GM18526 (cell line): ENCODE measurements around the gene AGBL4.

Source experiments
- POLR2A ChIP-seq: IDR thresholded peaks from 3 replicates; pipeline ENCODE4 v1.6.1; 2011; ENCODE audit not compliant: insufficient read length; ENCODE audit errors: extremely low read depth

Gene AGBL4

DNA sequence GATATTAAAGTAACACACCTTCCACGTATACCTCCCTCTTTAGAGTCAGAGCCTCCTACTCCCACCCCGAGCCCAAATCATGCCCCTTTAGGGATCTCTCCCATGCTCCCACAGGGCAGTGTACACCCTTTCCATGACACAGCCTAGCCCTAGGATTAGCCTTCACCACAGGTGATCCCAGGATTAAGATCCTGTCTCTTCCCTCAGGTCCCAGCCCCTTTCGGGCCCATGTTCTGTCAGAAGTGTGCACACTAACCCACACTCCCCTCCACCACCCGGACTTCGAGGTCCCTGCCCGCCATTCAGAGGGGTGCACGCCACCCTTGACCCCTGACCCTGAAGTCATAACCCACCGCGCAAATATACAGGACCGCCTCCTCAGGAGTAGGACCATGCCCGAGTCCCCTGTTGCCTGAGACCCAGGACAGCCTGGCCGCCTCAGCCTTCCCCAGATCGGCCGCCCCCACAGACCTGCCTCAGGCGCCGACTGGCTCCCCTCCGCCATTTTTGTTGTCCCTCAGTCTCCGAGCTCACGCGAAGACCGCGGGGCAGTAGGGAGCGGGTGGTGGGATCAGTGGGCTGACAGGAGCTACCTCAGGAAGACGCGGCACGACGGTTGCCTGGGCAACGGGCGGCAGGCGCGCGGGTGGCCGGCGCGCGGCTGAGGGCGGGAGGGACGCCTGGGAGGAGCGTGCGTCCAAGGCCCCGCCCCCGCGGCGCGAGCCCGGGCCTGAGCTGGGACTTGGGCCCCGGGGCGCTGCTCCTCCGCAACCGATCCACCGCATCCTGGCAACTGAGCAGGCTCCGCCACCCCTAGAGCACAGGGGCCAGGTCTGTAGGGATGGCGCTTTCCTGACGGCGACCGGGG lies at the start of gene AGBL4:
Gene AGBL4, minus strand, starts transcription at position 663 of the 868 bp plus-strand sequence.
- TF ChIP-seq POLR2A = no peak

DNA sequence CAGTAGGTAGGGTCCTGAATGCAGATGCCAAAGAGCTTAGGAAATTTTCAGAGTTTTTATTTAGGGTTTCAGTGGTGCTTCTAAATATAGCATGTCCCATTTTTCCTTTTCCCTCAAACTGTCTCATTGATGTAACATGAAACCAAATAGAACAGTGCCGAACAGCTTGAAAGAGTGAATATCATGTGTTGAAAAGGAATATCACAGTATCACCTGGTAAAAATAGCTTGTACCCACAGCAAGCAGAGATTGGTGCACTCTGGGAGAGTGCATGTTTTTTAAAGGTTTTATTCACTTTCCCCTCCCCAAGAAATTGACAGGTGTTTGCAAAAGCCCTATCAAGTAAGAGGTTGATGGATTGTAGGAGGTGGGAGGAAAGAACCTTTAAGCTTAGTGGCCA lies 43.1 kb upstream of the AGBL4 start:
- TF ChIP-seq POLR2A = no peak

DNA sequence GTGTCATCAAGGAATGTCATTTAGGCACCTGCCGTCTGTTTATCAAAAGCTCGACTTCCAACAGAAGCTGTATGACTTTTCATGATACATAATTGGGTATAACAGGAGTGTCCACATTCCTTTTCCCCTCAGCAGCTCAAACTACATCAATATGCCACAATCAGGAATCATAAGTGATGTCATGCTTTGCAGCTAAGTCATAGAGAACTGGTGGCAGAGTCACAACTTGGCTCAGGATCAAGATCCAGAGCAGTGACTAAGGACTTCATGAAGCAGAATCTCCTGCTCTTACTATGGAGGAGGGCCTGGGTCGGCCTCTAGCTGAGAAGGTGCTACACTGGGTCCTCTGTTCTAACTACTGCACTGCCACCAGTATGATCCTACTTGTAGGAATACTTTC lies 36.5 kb upstream of the AGBL4 start:
- no peak for TF ChIP-seq POLR2A

DNA sequence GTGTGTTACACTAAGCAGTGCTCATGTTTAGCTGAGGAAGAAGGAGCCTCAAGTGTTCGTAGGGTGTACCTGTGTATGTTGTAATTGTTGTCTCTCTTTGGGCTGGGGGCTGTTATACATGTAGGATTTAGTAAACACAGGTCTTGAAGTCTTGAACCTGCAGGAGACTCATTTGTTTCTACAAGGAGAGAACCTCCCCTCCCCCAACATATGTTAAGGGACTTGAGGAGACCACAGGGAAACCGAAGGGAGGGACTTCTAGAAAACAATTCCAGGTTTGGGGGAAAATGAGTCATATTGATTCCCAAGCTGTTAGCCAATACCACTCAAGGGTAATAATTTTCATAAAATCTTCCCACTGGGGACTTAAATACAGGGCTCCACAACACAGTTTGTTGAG lies 25.0 kb upstream of the AGBL4 start:
- no peak for TF ChIP-seq POLR2A

DNA sequence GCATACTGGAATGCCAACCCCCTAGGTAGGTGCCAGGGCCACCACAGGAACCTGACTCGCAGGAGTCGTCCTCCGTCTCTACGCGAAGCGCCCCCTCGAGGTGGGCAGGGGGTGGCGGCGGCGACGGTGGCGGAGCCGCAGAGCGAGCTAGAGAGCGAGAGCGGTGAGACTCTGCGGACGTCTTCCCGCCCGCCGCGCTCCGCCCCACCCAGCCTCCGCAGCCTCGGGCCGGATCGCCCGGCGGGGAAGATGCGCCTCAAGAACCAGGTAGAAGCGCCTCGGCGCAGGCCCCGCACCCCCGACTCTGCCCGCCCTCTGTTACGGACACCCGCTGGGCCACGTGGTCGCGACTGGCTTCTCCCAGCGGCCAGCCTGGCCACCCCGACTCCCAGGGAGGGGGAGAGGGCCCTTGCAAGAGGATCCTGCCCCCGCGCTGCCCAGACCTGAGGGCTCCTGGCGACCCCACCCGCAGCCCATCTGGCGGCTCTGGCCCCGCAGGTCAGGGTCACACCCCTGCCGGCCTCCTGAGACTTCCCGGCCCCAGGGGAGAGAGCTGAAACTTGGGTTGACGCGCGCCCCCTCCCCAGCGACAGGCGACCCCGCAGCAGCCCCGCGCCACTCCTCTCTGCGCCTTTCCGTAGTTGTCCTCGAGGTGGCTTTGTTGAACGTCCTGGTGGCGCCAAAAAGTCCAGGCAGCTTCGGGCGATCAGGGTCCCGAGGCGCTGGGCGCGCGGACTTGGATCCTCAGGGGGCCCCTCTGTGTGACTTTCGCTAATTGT lies 24.4 kb upstream of the AGBL4 start:
- no peak for TF ChIP-seq POLR2A

DNA sequence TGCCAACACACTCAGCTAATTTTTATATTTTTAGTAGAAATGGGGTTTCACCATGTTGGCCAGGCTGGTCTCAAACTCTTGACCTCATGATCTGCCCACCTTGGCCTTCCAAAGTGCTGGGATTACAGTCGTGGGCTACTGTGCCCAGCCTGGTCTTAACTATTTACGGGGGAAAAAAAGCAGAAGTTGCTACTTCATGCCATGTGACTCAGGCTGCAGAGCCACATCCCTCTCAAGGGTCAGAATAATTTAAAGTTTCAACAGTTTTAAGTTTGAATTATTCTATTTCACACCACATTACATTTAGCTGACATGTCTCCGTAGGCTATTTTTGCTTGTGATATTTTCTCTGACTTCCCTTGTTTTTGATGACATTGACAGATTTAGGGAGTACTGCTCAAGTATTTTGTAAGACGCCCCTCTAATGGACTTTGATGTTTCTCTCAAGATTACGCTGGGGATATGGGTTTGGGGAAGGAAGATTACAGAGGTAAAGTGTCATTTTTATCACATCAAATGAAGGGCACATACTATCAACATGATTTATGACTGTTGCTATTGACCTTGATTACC lies 14.6 kb upstream of the AGBL4 start:
- no peak for TF ChIP-seq POLR2A

DNA sequence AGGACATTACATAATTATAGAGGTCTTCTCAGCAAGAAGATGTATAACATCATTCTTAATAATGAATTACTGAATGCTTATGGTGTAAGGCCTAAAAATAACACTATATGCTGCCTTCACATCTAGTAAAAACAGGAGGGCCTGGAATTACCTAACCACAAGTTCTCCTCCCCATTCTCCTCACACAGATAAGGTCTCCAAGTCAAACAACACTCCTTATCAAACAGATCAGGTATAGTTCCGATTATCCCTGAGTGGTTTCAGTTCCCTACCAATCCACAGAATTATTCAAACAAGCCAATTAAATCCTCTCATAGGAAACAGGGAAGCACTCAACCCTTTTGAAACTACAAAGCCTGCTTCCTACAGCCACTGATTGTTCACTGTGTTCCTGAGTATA lies 4.0 kb upstream of the AGBL4 start:
- TF ChIP-seq POLR2A = no peak

DNA sequence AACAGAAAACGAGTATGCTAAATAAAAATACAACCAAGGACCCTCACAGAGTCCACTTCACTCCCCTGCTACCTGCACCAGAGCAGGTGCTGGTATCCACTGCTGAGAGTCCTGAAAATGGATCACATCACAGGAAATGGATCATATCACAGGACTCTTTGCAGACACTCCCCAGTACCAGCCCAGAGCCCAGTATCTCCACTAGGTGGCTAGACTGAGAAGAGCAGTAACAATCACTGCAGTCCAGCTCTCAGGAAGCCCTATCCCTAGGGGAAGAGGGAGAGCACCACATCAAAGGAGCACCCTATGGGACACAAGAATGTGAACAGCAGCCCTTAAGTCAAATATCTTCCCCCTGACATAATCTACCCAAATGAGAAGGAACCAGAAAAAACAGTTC lies 28.0 kb downstream of the AGBL4 start:
- no peak for TF ChIP-seq POLR2A

DNA sequence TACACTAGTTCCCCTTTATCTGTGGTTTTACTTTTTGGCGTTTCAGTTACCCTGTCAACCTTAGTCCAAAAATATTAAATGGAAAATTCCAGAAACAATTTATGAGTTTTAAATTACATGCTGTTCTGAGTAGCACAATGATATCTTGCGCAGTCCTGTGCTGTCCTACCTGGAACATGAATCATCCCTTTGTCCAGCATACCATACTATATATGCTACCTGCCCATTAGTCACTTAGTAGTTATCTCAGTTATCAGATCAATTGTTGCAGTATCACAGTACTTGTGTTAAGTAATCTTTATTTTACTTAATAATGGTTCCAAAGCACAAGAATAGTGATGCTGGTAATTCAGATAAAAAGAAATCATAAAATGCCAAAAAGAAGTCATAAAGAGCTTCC lies 52.7 kb downstream of the AGBL4 start:
- no peak for TF ChIP-seq POLR2A

DNA sequence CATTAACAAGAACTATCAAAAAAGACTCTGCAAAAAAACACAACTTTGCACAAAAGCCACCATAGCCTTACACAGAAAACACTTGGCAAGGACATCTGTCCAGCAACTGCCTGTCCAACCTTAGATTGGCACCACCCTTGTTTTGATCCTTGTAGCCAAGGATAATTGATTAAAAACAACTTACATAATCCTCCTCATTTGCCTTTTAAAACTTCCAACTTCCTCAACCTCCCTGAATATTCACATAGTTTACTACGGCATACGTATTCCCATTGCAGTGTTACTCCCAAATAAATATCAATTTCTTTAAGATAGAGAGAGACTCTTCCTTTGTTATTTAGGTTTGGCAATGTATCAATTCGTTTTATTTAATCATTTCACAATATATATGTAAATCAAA lies 72.4 kb downstream of the AGBL4 start:
- no peak for TF ChIP-seq POLR2A

DNA sequence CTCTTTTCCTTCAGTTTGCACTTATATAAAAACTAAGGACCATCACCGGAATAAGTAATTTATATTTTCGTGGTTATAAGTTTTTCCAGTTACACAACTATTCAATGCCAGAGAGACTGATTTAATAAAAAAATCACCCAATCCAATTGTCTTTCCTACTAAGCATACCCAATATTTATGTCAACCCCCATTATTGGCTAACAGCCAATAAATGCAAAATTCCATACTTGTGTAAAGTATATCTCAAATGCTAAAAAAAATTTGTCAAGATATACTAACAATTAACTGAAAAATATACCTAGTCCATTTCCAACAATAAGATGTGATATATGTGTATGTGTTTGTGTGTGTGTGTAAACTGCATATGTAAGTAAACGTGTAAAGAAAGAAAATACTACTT lies 117.4 kb downstream of the AGBL4 start:
- TF ChIP-seq POLR2A = no peak

DNA sequence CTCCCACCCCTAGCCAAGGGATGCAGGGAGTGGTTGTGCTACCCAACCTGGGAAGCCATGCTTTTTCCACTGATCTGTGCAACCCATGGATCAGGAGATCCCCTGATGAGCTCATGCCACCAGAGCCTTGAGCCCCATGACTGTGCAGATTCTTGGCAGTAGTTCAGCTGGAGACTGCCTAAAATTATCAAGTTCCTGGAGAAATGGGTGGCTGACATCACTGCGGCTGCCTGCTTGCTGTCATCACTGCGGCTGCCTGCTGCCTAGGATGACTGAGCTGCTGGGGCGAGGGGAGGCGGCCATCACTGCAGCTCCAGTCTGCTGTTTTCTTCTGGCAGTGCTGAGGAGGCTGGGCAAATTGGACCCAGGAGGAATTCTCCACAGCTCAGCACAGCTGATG lies 159.2 kb downstream of the AGBL4 start:
- no peak for TF ChIP-seq POLR2A

DNA sequence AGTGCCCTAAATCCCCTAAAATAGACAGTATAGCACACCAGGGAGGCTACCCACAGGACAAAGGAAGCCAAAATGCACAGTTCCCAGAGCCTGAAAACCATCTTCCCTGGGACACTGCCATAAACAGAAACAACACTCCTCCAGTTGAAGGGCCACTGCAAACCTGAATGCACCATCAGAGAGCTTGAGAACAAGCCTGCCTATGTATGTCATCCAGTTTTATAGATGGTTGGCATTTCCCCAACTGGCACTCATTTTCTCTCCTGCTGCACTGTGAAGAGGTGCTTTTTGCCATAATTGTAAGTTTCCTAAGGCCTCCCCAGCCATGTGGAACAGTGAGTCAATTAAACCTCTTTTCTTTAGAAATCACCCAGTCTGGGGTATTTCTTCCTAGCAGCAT lies 169.0 kb downstream of the AGBL4 start:
- no peak for TF ChIP-seq POLR2A

DNA sequence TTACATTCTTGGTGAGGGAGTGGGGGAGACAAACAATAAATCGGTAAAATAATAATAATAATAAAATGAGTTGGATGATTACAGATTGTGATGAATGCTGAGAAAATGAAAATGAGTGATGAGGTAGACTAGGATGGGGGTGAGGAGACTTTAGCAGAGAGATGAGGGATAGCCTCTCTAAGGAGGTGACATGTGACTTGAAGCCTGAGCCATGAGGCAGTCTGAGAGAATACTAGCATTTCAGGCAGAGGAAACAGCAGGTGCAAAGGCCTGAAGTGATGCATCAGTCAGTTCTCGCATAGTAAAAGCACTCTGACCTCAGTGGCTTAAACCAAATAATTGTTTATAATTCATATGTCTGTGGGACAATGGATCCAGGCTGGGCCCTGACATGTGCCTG lies 181.2 kb downstream of the AGBL4 start:
- TF ChIP-seq POLR2A = no peak

DNA sequence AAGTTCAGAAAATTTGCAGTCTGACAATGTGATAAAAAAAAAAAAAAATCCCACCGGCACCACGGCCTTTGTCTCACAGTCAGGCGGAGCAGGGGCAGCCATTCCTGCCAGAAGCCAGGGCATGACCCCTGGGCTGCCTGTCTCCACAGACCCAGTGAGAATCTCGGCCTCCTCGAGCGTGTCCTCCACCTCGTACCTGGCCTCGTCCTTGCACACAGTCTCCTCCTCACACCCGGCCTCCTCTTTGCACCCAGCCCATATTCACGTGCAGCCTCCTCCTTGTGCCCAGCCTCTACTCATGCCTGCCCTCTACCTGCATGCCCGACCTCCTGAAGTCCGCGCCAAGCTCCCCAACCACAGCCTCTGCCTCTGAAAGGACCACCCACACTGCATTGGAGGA lies 182.0 kb downstream of the AGBL4 start:
- no peak for TF ChIP-seq POLR2A

DNA sequence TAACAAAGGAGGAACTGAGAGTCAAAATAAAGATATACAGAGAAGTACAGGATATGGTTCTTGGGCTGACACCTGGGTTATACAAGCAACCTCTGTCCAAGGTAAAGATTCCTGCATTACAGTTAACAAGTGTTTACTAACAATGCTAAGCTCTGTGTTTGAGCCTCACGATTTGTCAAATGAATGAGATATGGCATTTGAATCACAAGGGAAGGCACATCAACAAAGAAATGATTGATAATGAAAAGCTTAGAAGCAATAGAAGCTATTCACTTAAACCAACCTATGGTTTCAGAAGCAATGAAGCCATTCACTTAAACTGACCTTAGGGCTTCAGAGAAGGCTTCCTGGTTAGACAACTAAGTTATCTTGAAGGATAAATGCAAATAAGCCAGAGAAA lies 199.5 kb downstream of the AGBL4 start:
- TF ChIP-seq POLR2A = no peak

DNA sequence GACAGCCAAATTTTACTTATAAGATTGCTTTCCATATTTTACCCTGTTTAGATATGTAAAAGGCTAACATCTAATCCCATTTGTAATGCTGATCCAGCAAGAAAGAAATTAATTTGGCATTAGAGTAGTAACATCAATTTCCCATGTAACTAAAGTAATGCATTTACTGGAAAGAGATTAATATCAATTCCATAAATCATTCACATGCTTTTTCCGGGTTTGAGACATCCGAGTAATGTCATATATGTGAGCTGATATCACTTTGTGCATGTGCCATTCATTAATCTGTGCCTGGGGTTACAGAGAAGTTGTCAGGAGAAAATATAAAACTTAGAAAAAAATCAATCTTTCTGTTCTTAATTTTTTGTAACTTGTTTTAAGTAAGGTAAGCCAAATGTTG lies 206.1 kb downstream of the AGBL4 start:
- TF ChIP-seq POLR2A = no peak

DNA sequence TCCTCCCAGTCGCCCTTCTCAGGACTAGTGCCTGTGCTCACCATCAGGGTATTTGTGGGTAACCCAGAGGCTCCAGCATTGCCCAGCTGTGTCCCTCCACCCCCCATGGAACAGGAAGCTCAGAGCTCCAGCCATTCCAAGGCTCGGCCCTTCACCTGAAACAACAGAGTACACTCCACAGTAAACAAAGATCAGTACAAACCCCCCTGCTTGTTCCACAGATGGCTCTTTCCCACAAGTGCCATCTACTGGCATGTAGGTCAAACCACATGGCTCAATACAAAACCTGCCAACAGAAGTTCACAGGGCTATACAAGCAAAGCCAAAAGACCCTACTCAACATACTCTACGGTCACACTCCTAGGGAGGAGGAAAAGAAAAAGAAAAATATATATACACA lies 258.7 kb downstream of the AGBL4 start:
- no peak for TF ChIP-seq POLR2A
